Activated gamma-delta T cell treated with Interleukin-2 at 50 U/mL for 16 hours (primary cell): ENCODE data around the gene NR1I3.
"Not testable (repeated sequence)": the region's sequence is repeated elsewhere in the genome, so short reads cannot be mapped to it uniquely, and the experiment has no call there.

Experiments
- DNase-seq: peaks from one replicate; pipeline ENCODE4 v3.0.0-alpha.2; 2020

Gene NR1I3

GRCh38 chr1:161238039-161238473 lies at the start of gene NR1I3:
NR1I3 (minus strand) TSS chr1:161238203; CDS start chr1:161236565, 1,638 bp downstream.
- no peak for DNase-seq

- DNase-seq = no peak
These were observed 49.6 kb upstream of the NR1I3 start for GRCh38 chr1:161287482-161288054.

- no peak for DNase-seq
These were observed 47.5 kb upstream of the NR1I3 start for GRCh38 chr1:161285521-161285920.

GRCh38 chr1:161285113-161285512 lies 47.1 kb upstream of the NR1I3 start:
- no peak for DNase-seq

- DNase-seq = no peak
These were observed 45.0 kb upstream of the NR1I3 start for GRCh38 chr1:161282991-161283390.

- DNase-seq = no peak
These were observed 36.9 kb upstream of the NR1I3 start for GRCh38 chr1:161274874-161275273.

- no peak for DNase-seq
These were observed 35.4 kb upstream of the NR1I3 start for GRCh38 chr1:161273402-161273801.

GRCh38 chr1:161267321-161267720 lies 29.3 kb upstream of the NR1I3 start:
- no peak for DNase-seq

GRCh38 chr1:161266836-161267235 lies 28.8 kb upstream of the NR1I3 start:
- DNase-seq = no peak

GRCh38 chr1:161266202-161266601 lies 28.2 kb upstream of the NR1I3 start:
- DNase-seq = no peak

- DNase-seq = no peak
These were observed 27.3 kb upstream of the NR1I3 start for GRCh38 chr1:161265305-161265704.

GRCh38 chr1:161261261-161262235 lies 23.5 kb upstream of the NR1I3 start:
- DNase-seq = no peak

GRCh38 chr1:161260376-161261260 lies 22.6 kb upstream of the NR1I3 start:
- no peak for DNase-seq

- no peak for DNase-seq
These were observed 21.8 kb upstream of the NR1I3 start for GRCh38 chr1:161259765-161260164.

- no peak for DNase-seq
These were observed 21.3 kb upstream of the NR1I3 start for GRCh38 chr1:161259345-161259702.

GRCh38 chr1:161258439-161259344 lies 20.7 kb upstream of the NR1I3 start, which contains the start of gene PCP4L1:
PCP4L1 (plus strand) TSS chr1:161258745; CDS start chr1:161258975, 230 bp downstream.
- DNase-seq = peak; percentile 15

GRCh38 chr1:161257109-161257508 lies 19.1 kb upstream of the NR1I3 start:
- not testable (repeated sequence) for DNase-seq

GRCh38 chr1:161255955-161256520 lies 18.0 kb upstream of the NR1I3 start:
- DNase-seq = not testable (repeated sequence)

GRCh38 chr1:161255302-161255701 lies 17.3 kb upstream of the NR1I3 start:
- not testable (repeated sequence) for DNase-seq

GRCh38 chr1:161251579-161251978 lies 13.6 kb upstream of the NR1I3 start:
- no peak for DNase-seq

GRCh38 chr1:161250829-161251228 lies 12.8 kb upstream of the NR1I3 start:
- DNase-seq = no peak

- not testable (repeated sequence) for DNase-seq
These were observed 12.1 kb upstream of the NR1I3 start for GRCh38 chr1:161250100-161250499.
